Measurements from ENCODE around the gene C1orf94.

- TF ChIP-seq NR2C2 (CRISPR knock-in tag; IDR thresholded peaks at IDR 0.05) (no peak), AFF4 (CRISPR knock-in tag; IDR thresholded peaks at IDR 0.05; ENCODE audit: borderline replicate concordance) (no peak), ARID4B (CRISPR knock-in tag; IDR thresholded peaks at IDR 0.05; ENCODE audit: borderline replicate concordance) (no peak), CTCF (IDR thresholded peaks at IDR 0.05) (no peak), ZNF232 (CRISPR knock-in tag; IDR thresholded peaks at IDR 0.05) (no peak)
These were observed 27.2 kb upstream of the C1orf94 start for GRCh38 chr1:34149501-34149900.

All from WTC11 (cell line).